Neutrophil (primary cell): ENCODE results near the gene PRIMA1.

Experiments
- H3K27ac ChIP-seq: fragments of 200-600 bp; sonication (generic); 2 replicates; pipeline ENCODE4 v1.5.1; 2016; ENCODE audit warnings: mild to moderate bottlenecking, moderate library complexity
- H3K27me3 ChIP-seq: fragments of 200-600 bp; sonication (generic); 2 replicates; pipeline ENCODE4 v1.6.0; 2016; ENCODE audit warnings: mild to moderate bottlenecking
- H3K36me3 ChIP-seq: fragments of 200-600 bp; sonication (generic); 2 replicates; pipeline ENCODE4 v1.5.1; 2017
- H3K4me1 ChIP-seq, 2 experiments: fragments of 200-600 bp in 1 of 2; sonication (generic) in 1 of 2; 1 replicate in 1 of 2; 2 replicates in 1 of 2; pipeline versions ENCODE4 v1.5.1 to v1.6.1; 2013 to 2016; ENCODE audit warnings: low read depth in 1 of 2, low read length in 1 of 2, mild to moderate bottlenecking in 1 of 2, moderate library complexity in 1 of 2; ENCODE audit not compliant: control insufficient read depth in 1 of 2, insufficient read depth in 1 of 2
- H3K4me3 ChIP-seq, 2 experiments: fragments of 200-600 bp in 1 of 2; sonication (generic) in 1 of 2; 1 replicate in 1 of 2; 2 replicates in 1 of 2; pipeline ENCODE4 v1.5.1; 2013 to 2016; ENCODE audit warnings: low read depth in 1 of 2, low read length in 1 of 2, mild to moderate bottlenecking in 1 of 2, moderate library complexity in 1 of 2
- H3K9me3 ChIP-seq: fragments of 200-600 bp; sonication (generic); 2 replicates; pipeline ENCODE4 v1.5.1; 2016
- CTCF ChIP-seq: fragments of 200-600 bp; sonication (generic); IDR thresholded peaks from 2 replicates; pipeline ENCODE4 v1.5.1; 2016; ENCODE audit warnings: antibody characterized with exemption

Gene PRIMA1

DNA sequence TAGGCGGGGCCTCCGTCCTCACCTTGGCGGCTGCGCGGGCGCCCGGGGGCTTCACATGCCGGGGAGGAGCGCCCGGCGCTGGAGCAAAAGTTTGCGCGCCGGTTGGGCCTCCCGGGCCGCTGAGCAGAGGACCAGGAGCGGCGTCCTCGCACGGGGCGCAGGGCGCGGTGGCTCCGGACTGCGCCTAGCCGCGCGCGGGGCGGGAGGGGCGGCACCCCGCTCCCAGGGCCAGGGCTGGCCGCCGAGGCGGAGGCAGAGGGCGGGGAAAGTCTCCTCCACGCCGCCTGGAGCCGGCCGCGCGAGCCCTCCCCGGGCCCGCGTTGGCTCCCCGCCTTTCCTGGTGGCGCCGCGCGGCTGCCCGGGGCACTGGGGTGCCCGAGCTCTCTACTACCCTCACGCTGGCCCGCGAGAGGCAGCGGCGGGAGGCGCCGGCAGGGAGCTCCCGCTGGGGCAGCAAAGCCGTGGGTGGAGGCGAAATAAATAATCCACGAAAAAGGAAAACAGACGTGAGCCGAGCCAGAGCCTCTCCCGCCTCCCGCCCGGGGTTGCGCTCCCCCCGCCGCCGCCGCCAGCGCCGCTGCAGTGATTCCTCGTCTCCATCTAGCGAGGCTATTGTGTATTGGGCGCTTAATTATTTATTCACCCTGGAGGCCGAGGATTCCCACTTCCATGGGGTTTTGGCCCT, 400 bp upstream of the PRIMA1 start:
- no peak overlapping the region for H3K4me3 ChIP-seq
- no peak for TF ChIP-seq CTCF
- H3K9me3 ChIP-seq: no peaks in the 10 kb centered on the region
- no peaks in the 10 kb centered on the region for H3K4me1 ChIP-seq
- no peak overlapping the region for H3K27ac ChIP-seq
- H3K27me3 ChIP-seq: peaks cover 84% of the 10 kb centered on the region
- no peaks in the 10 kb centered on the region for H3K36me3 ChIP-seq

- no peaks in the 10 kb centered on the region for H3K36me3 ChIP-seq
- H3K4me1 ChIP-seq: no peaks in the 10 kb centered on the region
- peaks cover 87% of the 10 kb centered on the region for H3K27me3 ChIP-seq
- H3K27ac ChIP-seq: no peak overlapping the region
- no peaks in the 10 kb centered on the region for H3K9me3 ChIP-seq
- no peak for TF ChIP-seq CTCF
- no peak overlapping the region for H3K4me3 ChIP-seq
Observed at GRCh38 chr14:93787465-93788292, 606 bp downstream of the PRIMA1 start.

GRCh38 chr14:93785423-93785822, 2.9 kb downstream of the PRIMA1 start:
- Histone ChIP-seq H3K27me3 (peaks cover 69% of the 10 kb centered on the region), H3K27ac (no peak overlapping the region), H3K36me3 (no peaks in the 10 kb centered on the region), H3K4me3 (no peak overlapping the region), H3K9me3 (no peaks in the 10 kb centered on the region), H3K4me1 (no peaks in the 10 kb centered on the region)
- TF ChIP-seq CTCF: no peak

- no peak for TF ChIP-seq CTCF
- peaks cover 64% of the 10 kb centered on the region for H3K27me3 ChIP-seq
Observed at GRCh38 chr14:93784878-93785277, 3.4 kb downstream of the PRIMA1 start.

DNA sequence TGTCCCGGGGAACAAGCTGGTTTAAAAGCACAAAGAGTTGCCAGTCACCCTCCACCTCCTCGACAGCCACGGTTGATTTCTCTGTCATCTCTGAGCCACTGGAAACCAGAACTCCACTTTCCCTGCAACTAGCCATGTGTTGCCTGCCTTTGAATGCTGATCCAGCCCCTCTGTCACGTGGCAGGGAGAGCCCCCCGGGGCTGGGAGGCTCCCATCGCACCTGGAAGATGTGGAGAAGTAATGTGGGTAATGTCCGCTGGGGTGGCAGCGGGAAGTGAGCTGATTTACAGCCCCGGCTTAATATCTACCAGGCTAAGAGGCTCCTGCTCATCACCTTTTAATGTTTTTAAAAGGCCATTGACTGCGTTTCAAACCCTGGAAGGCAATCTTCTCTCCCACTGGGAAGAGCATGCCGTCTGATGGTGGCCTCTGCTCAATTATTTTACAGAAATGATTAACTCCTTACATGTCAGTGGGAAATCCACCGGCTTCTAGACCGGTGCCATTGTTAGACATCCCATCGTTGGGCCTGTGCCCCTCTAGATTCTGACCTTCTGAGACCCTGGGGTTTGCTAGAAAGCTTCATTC, 7.4 kb downstream of the PRIMA1 start:
- Histone ChIP-seq H3K27ac (no peak overlapping the region), H3K9me3 (no peaks in the 10 kb centered on the region), H3K36me3 (no peaks in the 10 kb centered on the region), H3K4me3 (no peak overlapping the region), H3K27me3 (peaks cover 24% of the 10 kb centered on the region), H3K4me1 (no peaks in the 10 kb centered on the region)
- TF ChIP-seq CTCF: no peak

More at GRCh38 chr14:93784878-93785277, 3.4 kb downstream of the PRIMA1 start:
- Histone ChIP-seq H3K4me3 (no peak overlapping the region), H3K9me3 (no peaks in the 10 kb centered on the region), H3K36me3 (no peaks in the 10 kb centered on the region), H3K27ac (no peak overlapping the region), H3K4me1 (no peaks in the 10 kb centered on the region)
